HEK293 (cell line): ENCODE data around the gene CSNK1G1.
A peak's percentile ranks its signal among the peaks of the same experiment; 100 is the strongest.

ENCODE experiments used
- CTCF ChIA-PET: fragments of 350-600 bp; formaldehyde crosslinking; extraction: SDS; loops from one replicate; lab custom pipeline; 2021; ENCODE audit warnings: antibody characterized with exemption; lab: Yijun Ruan, JAX
- POLR2A ChIA-PET: fragments of 300-600 bp; formaldehyde crosslinking; extraction: SDS; loops from one replicate; lab custom pipeline; 2020; ENCODE audit warnings: antibody characterized with exemption, inconsistent platforms; lab: Yijun Ruan, JAX
- H3K27ac ChIP-seq: fragments of 200-500 bp; sonication (Bioruptor generic); 2 replicates; pipeline ENCODE4 v1.5.1; 2014; ENCODE audit warnings: low read depth, low read length, control low read depth, inconsistent platforms; ENCODE audit errors: extremely low read depth
- H3K36me3 ChIP-seq, 2 experiments: fragments of 200-500 bp in 1 of 2; sonication (Bioruptor generic) in 1 of 2; 1 replicate in 1 of 2; 2 replicates in 1 of 2; pipeline ENCODE4 v1.5.1; 2014 to 2017; ENCODE audit warnings: inconsistent platforms in 2 of 2, low read length in 2 of 2; ENCODE audit not compliant: control insufficient read depth in 2 of 2, insufficient read depth in 1 of 2
- H3K4me1 ChIP-seq: fragments of 200-500 bp; sonication (Bioruptor generic); 2 replicates; pipeline ENCODE4 v1.5.1; 2014; ENCODE audit warnings: mild to moderate bottlenecking, low read length, inconsistent platforms; ENCODE audit not compliant: control insufficient read depth, insufficient read depth
- H3K4me3 ChIP-seq: 2 replicates; pipeline ENCODE4 v1.5.1; 2011; ENCODE audit warnings: low read depth, mild to moderate bottlenecking, control low read depth, low read length, moderate library complexity
- H3K9me3 ChIP-seq: fragments of 200-500 bp; sonication (Bioruptor generic); 2 replicates; pipeline ENCODE4 v1.5.1; 2014; ENCODE audit warnings: low read depth, low read length, inconsistent platforms; ENCODE audit not compliant: control insufficient read depth, insufficient read depth
- HOXC10 ChIP-seq: sonication (generic); formaldehyde crosslinking; IDR thresholded peaks from 2 replicates; pipeline ENCODE4 v1.8.1; 2023; ENCODE audit warnings: mild to moderate bottlenecking, missing genetic modification reagents
- KLF10 ChIP-seq: fragments of 450-650 bp; IDR thresholded peaks from 2 replicates; pipeline ENCODE4 v1.5.1; 2018; ENCODE audit warnings: missing biosample characterization, mild to moderate bottlenecking, missing genetic modification characterization
- KLF9 ChIP-seq: fragments of 450-650 bp; formaldehyde crosslinking; IDR thresholded peaks from 2 replicates; pipeline ENCODE4 v1.5.1; 2016; ENCODE audit warnings: missing biosample characterization, missing genetic modification characterization, low read depth
- MEIS1 ChIP-seq: sonication (generic); formaldehyde crosslinking; IDR thresholded peaks from 2 replicates; pipeline ENCODE4 v1.8.1; 2022; ENCODE audit warnings: missing genetic modification reagents, mild to moderate bottlenecking, borderline replicate concordance
- PRDM1 ChIP-seq: fragments of 450-650 bp; formaldehyde crosslinking; IDR thresholded peaks from 2 replicates; pipeline ENCODE4; 2016; ENCODE audit warnings: missing biosample characterization, missing genetic modification characterization
- REPIN1 ChIP-seq: fragments of 450-650 bp; formaldehyde crosslinking; IDR thresholded peaks from 2 replicates; pipeline ENCODE4 v1.5.1; 2017; ENCODE audit warnings: missing biosample characterization, missing genetic modification characterization, low read depth
- SP3 ChIP-seq: fragments of 450-650 bp; formaldehyde crosslinking; IDR thresholded peaks from 2 replicates; pipeline ENCODE4 v1.5.1; 2016; ENCODE audit warnings: missing biosample characterization, missing genetic modification characterization
- ZFP3 ChIP-seq: fragments of 450-650 bp; formaldehyde crosslinking; IDR thresholded peaks from 2 replicates; pipeline ENCODE4 v1.5.1; 2016; ENCODE audit warnings: low read depth, missing biosample characterization, missing genetic modification characterization
- ZFP41 ChIP-seq: fragments of 450-650 bp; formaldehyde crosslinking; IDR thresholded peaks from 2 replicates; pipeline ENCODE4 v1.5.1; 2016; ENCODE audit warnings: missing biosample characterization, missing genetic modification characterization, borderline replicate concordance
- ZNF114 ChIP-seq: fragments of 450-650 bp; formaldehyde crosslinking; IDR thresholded peaks from 2 replicates; pipeline ENCODE4 v1.5.0; 2017; ENCODE audit warnings: missing biosample characterization, missing genetic modification characterization
- ZNF133 ChIP-seq: fragments of 450-650 bp; formaldehyde crosslinking; IDR thresholded peaks from 2 replicates; pipeline ENCODE4 v1.5.1; 2016; ENCODE audit warnings: missing biosample characterization, missing genetic modification characterization
- ZNF148 ChIP-seq: fragments of 450-650 bp; formaldehyde crosslinking; IDR thresholded peaks from 2 replicates; pipeline ENCODE4 v1.5.0; 2017; ENCODE audit warnings: missing biosample characterization, missing genetic modification characterization, borderline replicate concordance
- ZNF157 ChIP-seq: fragments of 450-650 bp; formaldehyde crosslinking; IDR thresholded peaks from 2 replicates; pipeline ENCODE4 v1.5.1; 2016; ENCODE audit warnings: missing biosample characterization, missing genetic modification characterization
- ZNF211 ChIP-seq: fragments of 450-650 bp; formaldehyde crosslinking; IDR thresholded peaks from 2 replicates; pipeline ENCODE4 v1.5.1; 2016; ENCODE audit warnings: low read depth, missing biosample characterization, missing genetic modification characterization
- ZNF24 ChIP-seq: fragments of 450-650 bp; formaldehyde crosslinking; IDR thresholded peaks from 2 replicates; pipeline ENCODE4 v1.5.1; 2016; ENCODE audit warnings: missing biosample characterization, missing genetic modification characterization
- ZNF341 ChIP-seq: fragments of 450-650 bp; formaldehyde crosslinking; IDR thresholded peaks from 2 replicates; pipeline ENCODE4; 2016; ENCODE audit warnings: low read depth, missing biosample characterization, missing genetic modification characterization
- ZNF48 ChIP-seq: fragments of 450-650 bp; formaldehyde crosslinking; IDR thresholded peaks from 2 replicates; pipeline ENCODE4 v1.5.1; 2016; ENCODE audit warnings: missing biosample characterization, missing genetic modification characterization
- ZNF514 ChIP-seq: fragments of 450-650 bp; formaldehyde crosslinking; IDR thresholded peaks from 2 replicates; pipeline ENCODE4 v1.5.1; 2016; ENCODE audit warnings: missing biosample characterization, missing genetic modification characterization
- ZNF544 ChIP-seq: fragments of 450-650 bp; formaldehyde crosslinking; IDR thresholded peaks from 2 replicates; pipeline ENCODE4 v1.5.0; 2017; ENCODE audit warnings: missing biosample characterization, missing genetic modification characterization
- ZNF548 ChIP-seq: fragments of 450-650 bp; formaldehyde crosslinking; IDR thresholded peaks from 2 replicates; pipeline ENCODE4 v1.5.1; 2016; ENCODE audit warnings: missing biosample characterization, missing genetic modification characterization
- ZNF555 ChIP-seq: fragments of 450-650 bp; formaldehyde crosslinking; conservative IDR thresholded peaks from 2 replicates; pipeline ENCODE4 v1.5.1; 2017; ENCODE audit warnings: missing biosample characterization, mild to moderate bottlenecking, missing genetic modification characterization, inconsistent platforms
- ZSCAN23 ChIP-seq: fragments of 450-650 bp; formaldehyde crosslinking; IDR thresholded peaks from 2 replicates; pipeline ENCODE4 v1.5.1; 2016; ENCODE audit warnings: missing biosample characterization, missing genetic modification characterization
- TF ChIP-seq, protein P1 (sequence below): fragments of 450-650 bp; IDR thresholded peaks from 2 replicates; pipeline ENCODE4 v1.5.1; 2018; ENCODE audit warnings: missing biosample characterization, mild to moderate bottlenecking, missing genetic modification characterization
- TF ChIP-seq, protein P2 (sequence below): fragments of 450-650 bp; formaldehyde crosslinking; IDR thresholded peaks from 2 replicates; pipeline ENCODE4 v1.5.1; 2016; ENCODE audit warnings: missing biosample characterization, missing genetic modification characterization
- TF ChIP-seq, protein P3 (sequence below): fragments of 450-650 bp; formaldehyde crosslinking; IDR thresholded peaks from 2 replicates; pipeline ENCODE4 v1.5.1; 2016; ENCODE audit warnings: missing biosample characterization, missing genetic modification characterization

Gene CSNK1G1

GRCh38 chr15:64247906-64248541 lies 107.9 kb downstream of the CSNK1G1 start (continued):
- TF ChIP-seq, protein P1, sequence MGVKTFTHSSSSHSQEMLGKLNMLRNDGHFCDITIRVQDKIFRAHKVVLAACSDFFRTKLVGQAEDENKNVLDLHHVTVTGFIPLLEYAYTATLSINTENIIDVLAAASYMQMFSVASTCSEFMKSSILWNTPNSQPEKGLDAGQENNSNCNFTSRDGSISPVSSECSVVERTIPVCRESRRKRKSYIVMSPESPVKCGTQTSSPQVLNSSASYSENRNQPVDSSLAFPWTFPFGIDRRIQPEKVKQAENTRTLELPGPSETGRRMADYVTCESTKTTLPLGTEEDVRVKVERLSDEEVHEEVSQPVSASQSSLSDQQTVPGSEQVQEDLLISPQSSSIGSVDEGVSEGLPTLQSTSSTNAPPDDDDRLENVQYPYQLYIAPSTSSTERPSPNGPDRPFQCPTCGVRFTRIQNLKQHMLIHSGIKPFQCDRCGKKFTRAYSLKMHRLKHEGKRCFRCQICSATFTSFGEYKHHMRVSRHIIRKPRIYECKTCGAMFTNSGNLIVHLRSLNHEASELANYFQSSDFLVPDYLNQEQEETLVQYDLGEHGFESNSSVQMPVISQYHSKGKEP (tag by site-specific recombination): peak; percentile 82
- TF ChIP-seq ZNF548 (no peak), ZNF544 (tag by site-specific recombination) (no peak)
- TF ChIP-seq, all 188 proteins: peak for 18

DNA sequence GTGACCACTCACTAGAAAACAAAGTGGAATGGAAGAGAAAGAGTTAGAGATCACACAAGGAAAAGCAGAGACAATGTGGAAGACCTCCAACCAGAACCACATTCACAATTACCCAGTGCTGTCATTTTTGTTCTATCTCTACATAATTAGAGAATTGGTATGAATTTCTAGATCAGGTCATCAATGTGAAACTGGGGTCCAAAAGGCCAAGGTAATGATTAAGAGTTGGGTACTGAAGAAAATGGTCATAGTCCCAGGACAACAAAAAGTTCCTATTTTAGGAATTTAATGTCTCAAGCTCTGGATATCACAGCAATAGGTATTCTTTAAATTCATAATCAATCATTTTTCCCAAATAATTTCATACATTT lies 108.5 kb downstream of the CSNK1G1 start:
- CTCF ChIA-PET: interaction anchor here (1.0 kb wide), 1 partner anchor 26 kb away, joined by 4 read pairs; no protein-coding TSS in a partner anchor
- Histone ChIP-seq H3K4me3 (no peak overlapping the region), H3K36me3 (no peaks in the 10 kb centered on the region), H3K4me1 (peaks cover 14% of the 10 kb centered on the region), H3K27ac (no peak overlapping the region), H3K9me3 (no peaks in the 10 kb centered on the region)
- TF ChIP-seq REPIN1 (tag by site-specific recombination) (no peak), KLF10 (no peak), ZSCAN23 (no peak)
- POLR2A ChIA-PET: no interaction called here

- Histone ChIP-seq H3K4me3 (no peak overlapping the region), H3K9me3 (no peaks in the 10 kb centered on the region), H3K4me1 (peaks cover 12% of the 10 kb centered on the region), H3K27ac (peak overlapping the region; percentile 29), H3K36me3 (no peaks in the 10 kb centered on the region)
- CTCF ChIA-PET: interaction anchor here (1.0 kb wide), 1 partner anchor 25 kb away, joined by 4 read pairs; no protein-coding TSS in a partner anchor
- POLR2A ChIA-PET: interaction anchor here (0.7 kb wide), 1 partner anchor 725 kb away, joined by 3 read pairs; no protein-coding TSS in a partner anchor
- TF ChIP-seq SP3 (tag by site-specific recombination): peak; percentile 41; the same call in 1 of the 2 replicates
- no peak for TF ChIP-seq ZNF555 (tag by site-specific recombination)
- TF ChIP-seq, protein P2, sequence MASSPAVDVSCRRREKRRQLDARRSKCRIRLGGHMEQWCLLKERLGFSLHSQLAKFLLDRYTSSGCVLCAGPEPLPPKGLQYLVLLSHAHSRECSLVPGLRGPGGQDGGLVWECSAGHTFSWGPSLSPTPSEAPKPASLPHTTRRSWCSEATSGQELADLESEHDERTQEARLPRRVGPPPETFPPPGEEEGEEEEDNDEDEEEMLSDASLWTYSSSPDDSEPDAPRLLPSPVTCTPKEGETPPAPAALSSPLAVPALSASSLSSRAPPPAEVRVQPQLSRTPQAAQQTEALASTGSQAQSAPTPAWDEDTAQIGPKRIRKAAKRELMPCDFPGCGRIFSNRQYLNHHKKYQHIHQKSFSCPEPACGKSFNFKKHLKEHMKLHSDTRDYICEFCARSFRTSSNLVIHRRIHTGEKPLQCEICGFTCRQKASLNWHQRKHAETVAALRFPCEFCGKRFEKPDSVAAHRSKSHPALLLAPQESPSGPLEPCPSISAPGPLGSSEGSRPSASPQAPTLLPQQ (tag by site-specific recombination): peak; percentile 44; the same call in 1 of the 2 replicates
- TF ChIP-seq, protein P3, sequence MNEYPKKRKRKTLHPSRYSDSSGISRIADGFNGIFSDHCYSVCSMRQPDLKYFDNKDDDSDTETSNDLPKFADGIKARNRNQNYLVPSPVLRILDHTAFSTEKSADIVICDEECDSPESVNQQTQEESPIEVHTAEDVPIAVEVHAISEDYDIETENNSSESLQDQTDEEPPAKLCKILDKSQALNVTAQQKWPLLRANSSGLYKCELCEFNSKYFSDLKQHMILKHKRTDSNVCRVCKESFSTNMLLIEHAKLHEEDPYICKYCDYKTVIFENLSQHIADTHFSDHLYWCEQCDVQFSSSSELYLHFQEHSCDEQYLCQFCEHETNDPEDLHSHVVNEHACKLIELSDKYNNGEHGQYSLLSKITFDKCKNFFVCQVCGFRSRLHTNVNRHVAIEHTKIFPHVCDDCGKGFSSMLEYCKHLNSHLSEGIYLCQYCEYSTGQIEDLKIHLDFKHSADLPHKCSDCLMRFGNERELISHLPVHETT: peak; percentile 76; the same call in 1 of the 2 replicates
- no peak for TF ChIP-seq ZNF548
- TF ChIP-seq PRDM1 (tag by site-specific recombination): peak; percentile 48; the same call in 1 of the 2 replicates
- TF ChIP-seq MEIS1 (CRISPR knock-in tag): no peak
- no peak for TF ChIP-seq ZNF341 (tag by site-specific recombination)
- TF ChIP-seq ZFP3 (tag by site-specific recombination): no peak
- TF ChIP-seq ZNF211 (tag by site-specific recombination): peak; percentile 98
- TF ChIP-seq ZNF157 (tag by site-specific recombination): no peak
- TF ChIP-seq ZNF133: no peak
- TF ChIP-seq ZNF24 (tag by site-specific recombination): no peak
- no peak for TF ChIP-seq HOXC10 (CRISPR knock-in tag)
- no peak for TF ChIP-seq KLF9 (tag by site-specific recombination)
- TF ChIP-seq ZNF48 (tag by site-specific recombination): no peak
- TF ChIP-seq ZNF148 (tag by site-specific recombination): no peak
- TF ChIP-seq ZFP41 (tag by site-specific recombination): no peak
- TF ChIP-seq ZNF514: no peak
- no peak for TF ChIP-seq ZNF114 (tag by site-specific recombination)
Observed at GRCh38 chr15:64246364-64247189, 109.4 kb downstream of the CSNK1G1 start.
